OCI-LY7 (cell line): ENCODE results near the gene NUTM2F.
"Not testable (repeated sequence)": the region's sequence is repeated elsewhere in the genome, so short reads cannot be mapped to it uniquely, and the experiment has no call there.

Source experiments
- EZH2phosphoT487 ChIP-seq: fragments of 200-600 bp; sonication (generic); IDR thresholded peaks from 2 replicates; pipeline ENCODE4 v1.6.1; 2018; ENCODE audit warnings: low read depth, borderline replicate concordance, mild to moderate bottlenecking, mixed run types, antibody characterized with exemption, low read length, moderate library complexity, mixed read lengths
- TF ChIP-seq, protein P1 (sequence below): fragments of 200-600 bp; sonication (generic); conservative IDR thresholded peaks from 2 replicates; pipeline ENCODE4 v1.5.1; 2014; ENCODE audit warnings: mild to moderate bottlenecking, antibody characterized with exemption, low read length, moderate library complexity, mixed read lengths

DNA sequence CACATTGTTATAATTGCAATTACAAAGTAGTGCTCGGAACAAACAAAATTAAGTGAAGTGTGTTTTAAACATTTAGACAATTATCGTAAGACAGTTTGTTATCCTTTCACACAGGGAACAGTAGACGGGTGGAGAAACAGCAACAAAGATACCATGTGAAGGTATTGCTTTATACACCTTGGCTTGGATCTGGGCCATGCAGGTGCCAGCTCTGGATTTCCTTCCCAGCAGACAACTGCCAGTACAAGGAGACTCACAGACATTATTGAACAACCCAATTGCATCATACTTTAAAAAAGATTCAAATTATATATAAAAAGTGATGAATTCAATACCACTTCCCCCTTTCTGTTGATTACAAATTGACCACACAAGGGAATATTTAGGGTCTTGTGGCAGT lies 41.8 kb upstream of the NUTM2F start:
- TF ChIP-seq, protein P1, sequence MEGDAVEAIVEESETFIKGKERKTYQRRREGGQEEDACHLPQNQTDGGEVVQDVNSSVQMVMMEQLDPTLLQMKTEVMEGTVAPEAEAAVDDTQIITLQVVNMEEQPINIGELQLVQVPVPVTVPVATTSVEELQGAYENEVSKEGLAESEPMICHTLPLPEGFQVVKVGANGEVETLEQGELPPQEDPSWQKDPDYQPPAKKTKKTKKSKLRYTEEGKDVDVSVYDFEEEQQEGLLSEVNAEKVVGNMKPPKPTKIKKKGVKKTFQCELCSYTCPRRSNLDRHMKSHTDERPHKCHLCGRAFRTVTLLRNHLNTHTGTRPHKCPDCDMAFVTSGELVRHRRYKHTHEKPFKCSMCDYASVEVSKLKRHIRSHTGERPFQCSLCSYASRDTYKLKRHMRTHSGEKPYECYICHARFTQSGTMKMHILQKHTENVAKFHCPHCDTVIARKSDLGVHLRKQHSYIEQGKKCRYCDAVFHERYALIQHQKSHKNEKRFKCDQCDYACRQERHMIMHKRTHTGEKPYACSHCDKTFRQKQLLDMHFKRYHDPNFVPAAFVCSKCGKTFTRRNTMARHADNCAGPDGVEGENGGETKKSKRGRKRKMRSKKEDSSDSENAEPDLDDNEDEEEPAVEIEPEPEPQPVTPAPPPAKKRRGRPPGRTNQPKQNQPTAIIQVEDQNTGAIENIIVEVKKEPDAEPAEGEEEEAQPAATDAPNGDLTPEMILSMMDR = not testable (repeated sequence)
- not testable (repeated sequence) for TF ChIP-seq EZH2phosphoT487
